Smooth muscle cell of trachea (primary cell): ENCODE measurements around the gene MRPS14. TPM values are rescaled to one million over a fixed set of nuclear protein-coding genes. Genes with fewer than 3 reads are reported as not detected.

ENCODE experiments used
- total RNA-seq: library from RNA; depleted of rRNA; stranded (reverse); fragments of >200 nt; gene quantifications from 2 replicates; pipeline ENCODE4 v1.2.1, GENCODE V29; 2014

The MRPS14 gene
- total RNA-seq, result 21.5 and 33.3 TPM in 2 replicates

GRCh38 chr1:175023043-175023921, at the start of gene MRPS14:
Gene MRPS14 (minus strand): TSS chr1:175023425. CDS start chr1:175023408, 17 bp downstream.

DNA sequence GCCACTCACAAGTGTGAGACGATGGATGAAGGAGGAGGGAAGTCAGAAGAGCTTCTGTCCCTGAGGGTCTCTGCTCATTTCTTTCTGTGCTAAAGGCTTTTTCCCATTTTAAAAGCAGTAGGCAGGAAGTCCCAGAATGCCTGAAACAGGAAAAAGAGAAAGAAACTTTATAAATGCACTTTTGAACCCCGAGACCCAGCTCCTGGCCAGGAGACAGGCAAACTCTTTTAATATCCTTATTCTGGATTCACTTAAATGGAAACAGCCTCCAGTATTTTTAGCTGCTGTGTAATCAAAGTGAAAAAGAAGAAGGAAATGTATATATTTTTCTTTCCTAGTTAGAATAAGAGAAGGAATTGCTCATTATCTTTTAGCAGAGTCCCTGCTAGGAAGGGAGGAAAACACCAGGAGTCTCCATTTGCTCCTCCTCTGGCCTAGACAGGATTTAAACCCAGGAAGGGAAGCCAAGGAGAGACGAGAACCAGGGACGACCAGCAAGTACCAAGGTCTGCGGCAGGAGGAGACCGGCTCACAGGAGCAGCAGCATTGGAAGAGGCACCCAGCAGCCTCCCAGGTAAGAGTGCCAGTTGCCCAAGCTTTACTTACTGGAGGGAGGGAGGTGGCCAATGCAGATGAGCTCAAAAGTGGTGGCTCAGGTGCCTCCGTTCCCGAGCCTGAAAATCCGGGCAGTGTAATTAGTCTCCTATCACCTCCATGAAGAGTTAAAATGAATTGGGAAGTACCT, 44.3 kb upstream of the MRPS14 start, which contains the start of gene TNN:
TNN (plus strand) TSS at position 472 of the 745 bp plus-strand sequence. CDS start 9,586 bp downstream, outside the sequence.

DNA sequence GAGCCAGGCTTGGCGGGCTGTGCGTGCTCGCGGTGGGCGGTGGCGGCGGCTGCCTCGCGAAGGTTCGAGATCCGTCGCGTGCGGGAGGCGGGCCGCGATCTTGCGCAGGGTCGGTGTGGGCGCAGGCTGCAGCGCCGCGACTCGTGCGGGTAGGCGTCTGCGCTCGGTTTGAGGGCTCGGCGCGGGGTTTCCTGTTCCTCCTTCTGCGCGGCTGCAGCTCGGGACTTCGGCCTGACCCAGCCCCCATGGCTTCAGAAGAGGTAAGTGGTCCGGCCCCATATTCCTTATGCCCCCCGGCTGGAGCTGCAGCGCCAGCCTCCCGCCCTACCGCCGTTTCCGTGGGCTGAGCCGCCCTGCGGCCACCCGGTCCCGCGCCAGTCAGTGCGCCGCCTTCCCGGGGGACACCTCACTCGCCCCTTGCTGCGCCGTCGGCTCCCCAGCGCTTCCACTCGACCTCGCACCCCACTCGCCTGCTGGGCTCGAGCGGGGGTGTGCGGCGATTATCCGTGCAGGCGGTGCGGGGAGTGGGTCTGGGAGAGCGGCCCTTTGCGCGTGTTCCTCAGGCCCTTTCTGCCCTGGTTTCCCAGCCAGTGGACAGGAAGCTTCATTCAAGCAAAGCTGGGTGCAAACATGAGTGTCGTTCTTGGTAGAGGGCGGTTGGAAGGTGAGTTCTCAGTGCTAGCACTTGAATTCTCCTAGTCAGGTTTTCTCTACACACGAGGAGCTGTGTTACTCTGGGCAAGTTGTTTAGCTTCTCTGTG, 23.1 kb downstream of the MRPS14 start, which contains the start of gene CACYBP:
CACYBP (plus strand) TSS at position 12 of the 761 bp plus-strand sequence; CDS start at position 246, 234 bp downstream.

Other genes with a start within 250 kb of the MRPS14 start
- gene CACYBP, start 23.5 kb downstream of the MRPS14 start, total RNA-seq, result 253 and 369 TPM in 2 replicates
- not detected in 2 replicates for gene TNN, start 44.4 kb upstream of the MRPS14 start, total RNA-seq
- gene KIAA0040, start 169.4 kb upstream of the MRPS14 start, total RNA-seq, result under 0.01 and 0.17 TPM in 2 replicates